Measurements from ENCODE around the gene LGI1.

Gene LGI1

GRCh38 chr10:93760490-93760889 lies 2.8 kb downstream of the LGI1 start:
- Histone ChIP-seq H3K4me3 (no peak overlapping the region), H3K36me3 (replicated peaks) (no peaks in the 10 kb centered on the region), H3K9me3 (no peaks in the 10 kb centered on the region), H3K27me3 (ENCODE audit: low read depth) (peaks cover 15% of the 10 kb centered on the region), H3K4me1 (peaks cover 14% of the 10 kb centered on the region)
- in situ Hi-C loops (cut with MboI; ENCODE audit: low sequenced_read_pairs): no loop called here
- DNase-seq (ENCODE audit: low spot score in 2 of 2): no peak

GRCh38 chr10:93762979-93763391 lies 5.2 kb downstream of the LGI1 start:
- Histone ChIP-seq H3K4me3 (no peak overlapping the region), H3K9me3 (no peaks in the 10 kb centered on the region), H3K27me3 (ENCODE audit: low read depth) (peaks cover 9% of the 10 kb centered on the region), H3K4me1 (peaks cover 17% of the 10 kb centered on the region), H3K36me3 (replicated peaks) (no peaks in the 10 kb centered on the region)
- in situ Hi-C loops (cut with MboI; ENCODE audit: low sequenced_read_pairs): no loop called here
- no peak for DNase-seq (ENCODE audit: low spot score in 2 of 2)

GRCh38 chr10:93766918-93767317 lies 9.2 kb downstream of the LGI1 start:
- peaks cover 11% of the 10 kb centered on the region for H3K27me3 ChIP-seq (ENCODE audit: low read depth)
- in situ Hi-C loops (cut with MboI; ENCODE audit: low sequenced_read_pairs): no loop called here
- peaks cover 6% of the 10 kb centered on the region for H3K4me1 ChIP-seq
- no peaks in the 10 kb centered on the region for H3K9me3 ChIP-seq
- no peak overlapping the region for H3K4me3 ChIP-seq
- DNase-seq (ENCODE audit: low spot score in 2 of 2): peak; percentile 39 to 86
- H3K36me3 ChIP-seq (replicated peaks): no peaks in the 10 kb centered on the region

GRCh38 chr10:93767724-93768399 lies 10.1 kb downstream of the LGI1 start:
- Histone ChIP-seq H3K4me1 (peaks cover 6% of the 10 kb centered on the region), H3K9me3 (no peaks in the 10 kb centered on the region), H3K27me3 (ENCODE audit: low read depth) (peaks cover 11% of the 10 kb centered on the region), H3K4me3 (no peak overlapping the region), H3K36me3 (replicated peaks) (no peaks in the 10 kb centered on the region)
- no peak for DNase-seq (ENCODE audit: low spot score in 2 of 2)
- in situ Hi-C loops (cut with MboI; ENCODE audit: low sequenced_read_pairs): no loop called here

GRCh38 chr10:93768892-93769291 lies 11.2 kb downstream of the LGI1 start:
- in situ Hi-C loops (cut with MboI; ENCODE audit: low sequenced_read_pairs): no loop called here
- peaks cover 6% of the 10 kb centered on the region for H3K4me1 ChIP-seq
- H3K4me3 ChIP-seq: no peak overlapping the region
- no peaks in the 10 kb centered on the region for H3K9me3 ChIP-seq
- no peak for DNase-seq (ENCODE audit: low spot score in 2 of 2)
- H3K27me3 ChIP-seq (ENCODE audit: low read depth): peaks cover 11% of the 10 kb centered on the region
- no peaks in the 10 kb centered on the region for H3K36me3 ChIP-seq (replicated peaks)

GRCh38 chr10:93771354-93771753 lies 13.6 kb downstream of the LGI1 start:
- in situ Hi-C loops (cut with MboI; ENCODE audit: low sequenced_read_pairs): no loop called here
- peaks cover 6% of the 10 kb centered on the region for H3K4me1 ChIP-seq
- H3K27me3 ChIP-seq (ENCODE audit: low read depth): peaks cover 7% of the 10 kb centered on the region; the same call in 1 of the 2 replicates
- DNase-seq (ENCODE audit: low spot score in 2 of 2): no peak
- H3K36me3 ChIP-seq (replicated peaks): no peaks in the 10 kb centered on the region
- H3K9me3 ChIP-seq: no peaks in the 10 kb centered on the region
- no peak overlapping the region for H3K4me3 ChIP-seq

- H3K36me3 ChIP-seq (replicated peaks): no peaks in the 10 kb centered on the region
- H3K27me3 ChIP-seq (ENCODE audit: low read depth): peaks cover 4% of the 10 kb centered on the region; the same call in 1 of the 2 replicates
- no peaks in the 10 kb centered on the region for H3K9me3 ChIP-seq
- no peak overlapping the region for H3K4me3 ChIP-seq
- in situ Hi-C loops (cut with MboI; ENCODE audit: low sequenced_read_pairs): no loop called here
- no peak for DNase-seq (ENCODE audit: low spot score in 2 of 2)
- peaks cover 5% of the 10 kb centered on the region; the same call in 1 of the 2 replicates for H3K4me1 ChIP-seq
Observed at GRCh38 chr10:93773120-93773519, 15.4 kb downstream of the LGI1 start.

GRCh38 chr10:93773705-93774104 lies 16.0 kb downstream of the LGI1 start:
- H3K36me3 ChIP-seq (replicated peaks): no peaks in the 10 kb centered on the region
- no peak for DNase-seq (ENCODE audit: low spot score in 2 of 2)
- in situ Hi-C loops (cut with MboI; ENCODE audit: low sequenced_read_pairs): no loop called here
- no peaks in the 10 kb centered on the region for H3K9me3 ChIP-seq
- peaks cover 5% of the 10 kb centered on the region; the same call in 1 of the 2 replicates for H3K4me1 ChIP-seq
- H3K27me3 ChIP-seq (ENCODE audit: low read depth): 0 out of 2 replicates have a peak, but pooled peaks cover 2% of the 10 kb centered on the region
- no peak overlapping the region for H3K4me3 ChIP-seq

- Histone ChIP-seq H3K4me1 (peaks cover 5% of the 10 kb centered on the region; the same call in 1 of the 2 replicates), H3K4me3 (no peak overlapping the region), H3K36me3 (replicated peaks) (no peaks in the 10 kb centered on the region), H3K27me3 (ENCODE audit: low read depth) (peaks cover 10% of the 10 kb centered on the region), H3K9me3 (no peaks in the 10 kb centered on the region)
- DNase-seq (ENCODE audit: low spot score in 2 of 2): no peak
- in situ Hi-C loops (cut with MboI; ENCODE audit: low sequenced_read_pairs): no loop called here
Observed at GRCh38 chr10:93775356-93775755, 17.6 kb downstream of the LGI1 start.

- in situ Hi-C loops (cut with MboI; ENCODE audit: low sequenced_read_pairs): no loop called here
- DNase-seq (ENCODE audit: low spot score in 2 of 2): no peak
- Histone ChIP-seq H3K27me3 (ENCODE audit: low read depth) (peaks cover 10% of the 10 kb centered on the region), H3K36me3 (replicated peaks) (no peaks in the 10 kb centered on the region), H3K4me1 (peaks cover 5% of the 10 kb centered on the region; the same call in 1 of the 2 replicates), H3K9me3 (no peaks in the 10 kb centered on the region), H3K4me3 (no peak overlapping the region)
Observed at GRCh38 chr10:93777092-93777491, 19.4 kb downstream of the LGI1 start.

- Histone ChIP-seq H3K36me3 (replicated peaks) (no peaks in the 10 kb centered on the region), H3K4me1 (no peaks in the 10 kb centered on the region), H3K4me3 (no peak overlapping the region), H3K27me3 (ENCODE audit: low read depth) (peaks cover 17% of the 10 kb centered on the region), H3K9me3 (no peaks in the 10 kb centered on the region)
- in situ Hi-C loops (cut with MboI; ENCODE audit: low sequenced_read_pairs): no loop called here
- no peak for DNase-seq (ENCODE audit: low spot score in 2 of 2)
Observed at GRCh38 chr10:93784059-93784458, 26.3 kb downstream of the LGI1 start.

GRCh38 chr10:93788413-93789208 lies 30.9 kb downstream of the LGI1 start:
- peaks cover 13% of the 10 kb centered on the region for H3K4me1 ChIP-seq
- H3K36me3 ChIP-seq (replicated peaks): no peaks in the 10 kb centered on the region
- in situ Hi-C loops (cut with MboI; ENCODE audit: low sequenced_read_pairs): no loop called here
- no peak for DNase-seq (ENCODE audit: low spot score in 2 of 2)
- no peak overlapping the region for H3K4me3 ChIP-seq
- peaks cover 24% of the 10 kb centered on the region for H3K27me3 ChIP-seq (ENCODE audit: low read depth)
- no peaks in the 10 kb centered on the region for H3K9me3 ChIP-seq

GRCh38 chr10:93790439-93790838 lies 32.7 kb downstream of the LGI1 start:
- in situ Hi-C loops (cut with MboI; ENCODE audit: low sequenced_read_pairs): no loop called here
- Histone ChIP-seq H3K36me3 (replicated peaks) (no peaks in the 10 kb centered on the region), H3K9me3 (no peaks in the 10 kb centered on the region), H3K4me1 (peaks cover 13% of the 10 kb centered on the region), H3K4me3 (no peak overlapping the region), H3K27me3 (ENCODE audit: low read depth) (peaks cover 24% of the 10 kb centered on the region)
- DNase-seq (ENCODE audit: low spot score in 2 of 2): peak; percentile 64 to 94

- peaks cover 5% of the 10 kb centered on the region for H3K4me1 ChIP-seq
- H3K9me3 ChIP-seq: no peaks in the 10 kb centered on the region
- H3K4me3 ChIP-seq: no peak overlapping the region
- no peaks in the 10 kb centered on the region for H3K36me3 ChIP-seq (replicated peaks)
- H3K27me3 ChIP-seq (ENCODE audit: low read depth): peaks cover 34% of the 10 kb centered on the region
- in situ Hi-C loops (cut with MboI; ENCODE audit: low sequenced_read_pairs): no loop called here
- DNase-seq (ENCODE audit: low spot score in 2 of 2): no peak
Observed at GRCh38 chr10:93796167-93796566, 38.4 kb downstream of the LGI1 start.
